ENCODE data around the gene EFNA4. TPM values are rescaled to one million over a fixed set of nuclear protein-coding genes. Genes with fewer than 3 reads are reported as not detected.

EFNA4 gene
- total RNA-seq, 1 donor from 2014 or later, result 5.3 TPM

GRCh38 chr1:155051342-155051776, 12.2 kb upstream of the EFNA4 start:
- no peaks in the 10 kb centered on the region for H3K9me3 ChIP-seq
- H3K27ac ChIP-seq, result peak overlapping the region; percentile 89
- H3K4me1 ChIP-seq, result peaks cover 25% of the 10 kb centered on the region
- peak overlapping the region; percentile 86 for H3K4me3 ChIP-seq
- DNase-seq, result no peak
- TF ChIP-seq CTCF (IDR thresholded peaks at IDR 0.05), result no peak
- peak; percentile 4 for ATAC-seq
- H3K27me3 ChIP-seq, result no peaks in the 10 kb centered on the region
- intact Hi-C loops (cut with DNase I), result no loop called here
- H3K36me3 ChIP-seq, result peaks cover 23% of the 10 kb centered on the region

- Histone ChIP-seq H3K4me1 (peaks cover 25% of the 10 kb centered on the region), H3K27me3 (no peaks in the 10 kb centered on the region), H3K9me3 (no peaks in the 10 kb centered on the region), H3K27ac (peak overlapping the region; percentile 89), H3K36me3 (peaks cover 27% of the 10 kb centered on the region), H3K4me3 (peak overlapping the region; percentile 86)
- intact Hi-C loops (cut with DNase I), result no loop called here
- DNase-seq (peak; percentile 83), ATAC-seq (peak; percentile 56)
- no peak for TF ChIP-seq CTCF (IDR thresholded peaks at IDR 0.05)
Measured at GRCh38 chr1:155051777-155052398, 11.7 kb upstream of the EFNA4 start.

- Histone ChIP-seq H3K36me3 (peaks cover 35% of the 10 kb centered on the region), H3K27me3 (no peaks in the 10 kb centered on the region), H3K9me3 (no peaks in the 10 kb centered on the region), H3K4me3 (peak overlapping the region; percentile 86), H3K27ac (peak overlapping the region; percentile 79), H3K4me1 (peaks cover 25% of the 10 kb centered on the region)
- intact Hi-C loops (cut with DNase I), result no loop called here
- ATAC-seq (no peak), DNase-seq (no peak)
- peak; percentile 30 for TF ChIP-seq CTCF (IDR thresholded peaks at IDR 0.05)
Measured at GRCh38 chr1:155052439-155053395, 10.8 kb upstream of the EFNA4 start.

GRCh38 chr1:155053531-155054105, 9.9 kb upstream of the EFNA4 start:
- H3K4me3 ChIP-seq, result peak overlapping the region; percentile 86
- intact Hi-C loops (cut with DNase I), result no loop called here
- no peak overlapping the region for H3K27ac ChIP-seq
- H3K4me1 ChIP-seq, result peaks cover 25% of the 10 kb centered on the region
- no peaks in the 10 kb centered on the region for H3K9me3 ChIP-seq
- peaks cover 44% of the 10 kb centered on the region for H3K36me3 ChIP-seq
- DNase-seq (no peak), ATAC-seq (no peak)
- TF ChIP-seq CTCF (IDR thresholded peaks at IDR 0.05), result no peak
- H3K27me3 ChIP-seq, result no peaks in the 10 kb centered on the region

- no peak for DNase-seq
- no peak for ATAC-seq
- Histone ChIP-seq H3K36me3 (peaks cover 66% of the 10 kb centered on the region), H3K9me3 (no peaks in the 10 kb centered on the region), H3K27ac (no peak overlapping the region), H3K27me3 (no peaks in the 10 kb centered on the region), H3K4me1 (peaks cover 24% of the 10 kb centered on the region), H3K4me3 (no peak overlapping the region)
- intact Hi-C loops (cut with DNase I), result no loop called here
- no peak for TF ChIP-seq CTCF (IDR thresholded peaks at IDR 0.05)
Measured at GRCh38 chr1:155057104-155057503, 6.4 kb upstream of the EFNA4 start.

Data from upper lobe of right lung (tissue), 1 donor.